Vagina (tissue), 2 donors: ENCODE data around the gene ST8SIA3.

Experiments
- CTCF ChIP-seq, 3 experiments: fragments of 450-650 bp in 2 of 3; fragments of 200-600 bp in 1 of 3; sonication (generic) in 1 of 3; IDR thresholded peaks; one replicate each; pipeline ENCODE4 v1.5.1; 2017 to 2019; ENCODE audit warnings: antibody characterized with exemption in 3 of 3, mild to moderate bottlenecking in 2 of 3, moderate library complexity in 2 of 3
- POLR2A ChIP-seq, 2 donors: fragments of 450-650 bp; IDR thresholded peaks; one replicate each; pipeline ENCODE4 v1.6.1; 2017; ENCODE audit warnings: antibody characterized with exemption in 2 of 2, mild to moderate bottlenecking in 2 of 2, moderate library complexity in 2 of 2
- POLR2AphosphoS5 ChIP-seq, 2 donors: sonication (generic); formaldehyde crosslinking; IDR thresholded peaks; one replicate each; pipeline ENCODE4 v1.9.0; 2017; ENCODE audit warnings: antibody characterized with exemption in 2 of 2, mild to moderate bottlenecking in 2 of 2, low read depth in 1 of 2; ENCODE audit not compliant: insufficient read depth in 1 of 2

- TF ChIP-seq CTCF (IDR thresholded peaks at IDR 0.05), result no peak
- no peak for TF ChIP-seq POLR2AphosphoS5 (IDR thresholded peaks at IDR 0.05; ENCODE audit: insufficient read depth in 1 of 2, low read depth in 1 of 2)
- no peak for TF ChIP-seq POLR2A (IDR thresholded peaks at IDR 0.05)
These were observed 18.0 kb upstream of the ST8SIA3 start for GRCh38 chr18:57334383-57334782.
